HEK293 (cell line): ENCODE measurements around the gene DAAM2.

ENCODE experiments used
- CTCF ChIA-PET: fragments of 350-600 bp; formaldehyde crosslinking; extraction: SDS; loops from one replicate; lab custom pipeline; 2021; ENCODE audit warnings: antibody characterized with exemption; lab: Yijun Ruan, JAX
- POLR2A ChIA-PET: fragments of 300-600 bp; formaldehyde crosslinking; extraction: SDS; loops from one replicate; lab custom pipeline; 2020; ENCODE audit warnings: antibody characterized with exemption, inconsistent platforms; lab: Yijun Ruan, JAX
- H3K27ac ChIP-seq: fragments of 200-500 bp; sonication (Bioruptor generic); 2 replicates; pipeline ENCODE4 v1.5.1; 2014; ENCODE audit warnings: low read depth, low read length, control low read depth, inconsistent platforms; ENCODE audit errors: extremely low read depth
- H3K36me3 ChIP-seq, 2 experiments: fragments of 200-500 bp in 1 of 2; sonication (Bioruptor generic) in 1 of 2; 1 replicate in 1 of 2; 2 replicates in 1 of 2; pipeline ENCODE4 v1.5.1; 2014 to 2017; ENCODE audit warnings: inconsistent platforms in 2 of 2, low read length in 2 of 2; ENCODE audit not compliant: control insufficient read depth in 2 of 2, insufficient read depth in 1 of 2
- H3K4me1 ChIP-seq: fragments of 200-500 bp; sonication (Bioruptor generic); 2 replicates; pipeline ENCODE4 v1.5.1; 2014; ENCODE audit warnings: mild to moderate bottlenecking, low read length, inconsistent platforms; ENCODE audit not compliant: control insufficient read depth, insufficient read depth
- H3K4me3 ChIP-seq: 2 replicates; pipeline ENCODE4 v1.5.1; 2011; ENCODE audit warnings: low read depth, mild to moderate bottlenecking, control low read depth, low read length, moderate library complexity
- H3K9me3 ChIP-seq: fragments of 200-500 bp; sonication (Bioruptor generic); 2 replicates; pipeline ENCODE4 v1.5.1; 2014; ENCODE audit warnings: low read depth, low read length, inconsistent platforms; ENCODE audit not compliant: control insufficient read depth, insufficient read depth
- HIC1 ChIP-seq: fragments of 450-650 bp; formaldehyde crosslinking; IDR thresholded peaks from 2 replicates; pipeline ENCODE4 v1.5.1; 2016; ENCODE audit warnings: missing biosample characterization, missing genetic modification characterization
- HOXC10 ChIP-seq: sonication (generic); formaldehyde crosslinking; IDR thresholded peaks from 2 replicates; pipeline ENCODE4 v1.8.1; 2023; ENCODE audit warnings: mild to moderate bottlenecking, missing genetic modification reagents
- PBX3 ChIP-seq: sonication (generic); formaldehyde crosslinking; IDR thresholded peaks from 2 replicates; pipeline ENCODE4 v1.8.1; 2022; ENCODE audit warnings: mild to moderate bottlenecking, moderate library complexity, missing genetic modification reagents
- REST ChIP-seq: fragments of 450-650 bp; formaldehyde crosslinking; IDR thresholded peaks from 2 replicates; pipeline ENCODE4 v1.5.1; 2016; ENCODE audit warnings: missing biosample characterization, missing genetic modification characterization
- SP7 ChIP-seq: fragments of 450-650 bp; formaldehyde crosslinking; IDR thresholded peaks from 2 replicates; pipeline ENCODE4 v1.5.1; 2016; ENCODE audit warnings: missing biosample characterization, missing genetic modification characterization
- WT1 ChIP-seq: fragments of 450-650 bp; formaldehyde crosslinking; IDR thresholded peaks from 2 replicates; pipeline ENCODE4 v1.5.1; 2016; ENCODE audit warnings: missing biosample characterization, missing genetic modification characterization
- YY1 ChIP-seq: fragments of 450-650 bp; formaldehyde crosslinking; IDR thresholded peaks from 2 replicates; pipeline ENCODE4 v1.5.1; 2018; ENCODE audit warnings: missing biosample characterization, missing genetic modification characterization
- ZNF202 ChIP-seq: fragments of 450-650 bp; formaldehyde crosslinking; IDR thresholded peaks from 2 replicates; pipeline ENCODE4 v1.5.1; 2016; ENCODE audit warnings: missing biosample characterization, missing genetic modification characterization, borderline replicate concordance
- ZNF214 ChIP-seq: fragments of 450-650 bp; formaldehyde crosslinking; IDR thresholded peaks from 2 replicates; pipeline ENCODE4 v1.5.1; 2017; ENCODE audit warnings: missing biosample characterization, mild to moderate bottlenecking, missing genetic modification characterization, borderline replicate concordance
- ZNF23 ChIP-seq: fragments of 450-650 bp; formaldehyde crosslinking; IDR thresholded peaks from 2 replicates; pipeline ENCODE4 v1.5.1; 2016; ENCODE audit warnings: missing biosample characterization, missing genetic modification characterization, borderline replicate concordance
- ZNF24 ChIP-seq: fragments of 450-650 bp; formaldehyde crosslinking; IDR thresholded peaks from 2 replicates; pipeline ENCODE4 v1.5.1; 2016; ENCODE audit warnings: missing biosample characterization, missing genetic modification characterization
- ZNF366 ChIP-seq: fragments of 450-650 bp; formaldehyde crosslinking; conservative IDR thresholded peaks from 2 replicates; pipeline ENCODE4 v1.5.1; 2016; ENCODE audit warnings: missing biosample characterization, missing genetic modification characterization
- ZNF398 ChIP-seq: fragments of 450-650 bp; formaldehyde crosslinking; IDR thresholded peaks from 2 replicates; pipeline ENCODE4 v1.5.1; 2017; ENCODE audit warnings: missing biosample characterization, missing genetic modification characterization
- ZNF426 ChIP-seq: fragments of 450-650 bp; formaldehyde crosslinking; IDR thresholded peaks from 2 replicates; pipeline ENCODE4 v1.5.1; 2017; ENCODE audit warnings: missing biosample characterization, missing genetic modification characterization, mild to moderate bottlenecking, inconsistent platforms, moderate library complexity
- ZNF449 ChIP-seq: fragments of 450-650 bp; formaldehyde crosslinking; IDR thresholded peaks from 2 replicates; pipeline ENCODE4 v1.5.1; 2017; ENCODE audit warnings: missing biosample characterization, mild to moderate bottlenecking, missing genetic modification characterization, moderate library complexity
- ZNF488 ChIP-seq: fragments of 450-650 bp; formaldehyde crosslinking; IDR thresholded peaks from 2 replicates; pipeline ENCODE4 v1.5.1; 2016; ENCODE audit warnings: missing biosample characterization, missing genetic modification characterization
- ZNF658 ChIP-seq: fragments of 450-650 bp; formaldehyde crosslinking; IDR thresholded peaks from 2 replicates; pipeline ENCODE4; 2016; ENCODE audit warnings: missing biosample characterization, missing genetic modification characterization
- TF ChIP-seq, protein P1 (sequence below): fragments of 450-650 bp; formaldehyde crosslinking; IDR thresholded peaks from 2 replicates; pipeline ENCODE4 v1.5.1; 2016; ENCODE audit warnings: missing biosample characterization, missing genetic modification characterization
- TF ChIP-seq, protein P2 (sequence below): fragments of 450-650 bp; formaldehyde crosslinking; IDR thresholded peaks from 2 replicates; pipeline ENCODE4 v1.5.1; 2016; ENCODE audit warnings: missing biosample characterization, missing genetic modification characterization

The DAAM2 gene

DNA sequence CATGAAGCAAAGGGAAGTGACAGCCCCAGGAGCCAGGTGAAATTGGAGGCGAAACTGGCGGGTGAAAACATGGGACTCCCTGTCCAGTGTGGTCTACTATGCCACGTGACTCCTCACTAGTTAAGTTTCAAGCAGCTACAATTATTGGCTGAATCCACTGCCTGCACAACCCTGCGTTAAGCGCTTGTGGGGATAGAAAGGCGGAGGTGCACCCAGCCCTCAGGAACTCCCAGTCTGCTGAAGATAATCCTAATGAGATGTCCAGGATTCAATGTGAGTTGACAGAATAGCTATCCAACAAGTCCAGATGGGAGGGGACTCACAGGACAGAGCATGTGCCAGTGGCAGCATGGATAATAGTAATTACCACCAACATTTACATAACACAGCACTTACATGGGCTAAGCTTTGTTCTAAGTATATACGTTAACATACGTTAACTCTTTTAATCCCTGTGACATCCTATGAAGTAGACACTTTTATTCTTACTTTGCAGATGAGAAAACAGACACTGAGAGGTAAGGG is 140.3 kb downstream of the DAAM2 start:
- H3K4me3 ChIP-seq, result no peak overlapping the region
- H3K36me3 ChIP-seq, result no peaks in the 10 kb centered on the region; a peak in 1 of 3 replicates
- CTCF ChIA-PET, result no interaction called here
- TF ChIP-seq ZNF449 (tag by site-specific recombination) (no peak), REST (tag by site-specific recombination) (no peak), ZNF214 (tag by site-specific recombination) (no peak), ZNF23 (no peak), ZNF398 (tag by site-specific recombination) (no peak), ZNF426 (tag by site-specific recombination) (no peak), ZNF202 (no peak), ZNF658 (tag by site-specific recombination) (no peak), PBX3 (CRISPR knock-in tag) (no peak)
- H3K27ac ChIP-seq, result no peak overlapping the region
- H3K4me1 ChIP-seq, result 0 out of 2 replicates have a peak, but pooled peaks cover 3% of the 10 kb centered on the region
- no peaks in the 10 kb centered on the region for H3K9me3 ChIP-seq
- POLR2A ChIA-PET, result interaction anchor here (0.7 kb wide), 1 partner anchor 716 kb away, joined by 4 read pairs; no protein-coding TSS in a partner anchor

GRCh38 chr6:39933669-39934130 is 141.5 kb downstream of the DAAM2 start:
- H3K9me3 ChIP-seq, result no peaks in the 10 kb centered on the region
- peaks cover 11% of the 10 kb centered on the region for H3K4me1 ChIP-seq
- H3K27ac ChIP-seq, result peak overlapping the region; percentile 40; the same call in 1 of the 2 replicates
- CTCF ChIA-PET, result interaction anchor here (0.6 to 1.3 kb wide), 2 partner anchors 476 to 572 kb away, joined by 3 to 4 read pairs; no protein-coding TSS in a partner anchor
- POLR2A ChIA-PET, result interaction anchor here (0.6 to 1.7 kb wide), 6 partner anchors 10 to 20 kb away, joined by 3 to 5 read pairs (median 4); no protein-coding TSS in a partner anchor
- H3K36me3 ChIP-seq, result no peaks in the 10 kb centered on the region; a peak in 1 of 3 replicates
- peak overlapping the region; percentile 82 for H3K4me3 ChIP-seq
- TF ChIP-seq ZNF488 (tag by site-specific recombination) (no peak), SP7 (tag by site-specific recombination) (no peak), YY1 (tag by site-specific recombination) (no peak), HIC1 (tag by site-specific recombination) (no peak), WT1 (tag by site-specific recombination) (no peak), HOXC10 (CRISPR knock-in tag) (no peak), ZNF24 (tag by site-specific recombination) (no peak), ZNF366 (tag by site-specific recombination) (no peak)
- TF ChIP-seq, protein P1, sequence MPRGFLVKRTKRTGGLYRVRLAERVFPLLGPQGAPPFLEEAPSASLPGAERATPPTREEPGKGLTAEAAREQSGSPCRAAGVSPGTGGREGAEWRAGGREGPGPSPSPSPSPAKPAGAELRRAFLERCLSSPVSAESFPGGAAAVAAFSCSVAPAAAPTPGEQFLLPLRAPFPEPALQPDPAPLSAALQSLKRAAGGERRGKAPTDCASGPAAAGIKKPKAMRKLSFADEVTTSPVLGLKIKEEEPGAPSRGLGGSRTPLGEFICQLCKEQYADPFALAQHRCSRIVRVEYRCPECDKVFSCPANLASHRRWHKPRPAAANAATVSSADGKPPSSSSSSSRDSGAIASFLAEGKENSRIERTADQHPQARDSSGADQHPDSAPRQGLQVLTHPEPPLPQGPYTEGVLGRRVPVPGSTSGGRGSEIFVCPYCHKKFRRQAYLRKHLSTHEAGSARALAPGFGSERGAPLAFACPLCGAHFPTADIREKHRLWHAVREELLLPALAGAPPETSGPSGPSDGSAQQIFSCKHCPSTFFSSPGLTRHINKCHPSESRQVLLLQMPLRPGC (tag by site-specific recombination), result no peak
- TF ChIP-seq, protein P2, sequence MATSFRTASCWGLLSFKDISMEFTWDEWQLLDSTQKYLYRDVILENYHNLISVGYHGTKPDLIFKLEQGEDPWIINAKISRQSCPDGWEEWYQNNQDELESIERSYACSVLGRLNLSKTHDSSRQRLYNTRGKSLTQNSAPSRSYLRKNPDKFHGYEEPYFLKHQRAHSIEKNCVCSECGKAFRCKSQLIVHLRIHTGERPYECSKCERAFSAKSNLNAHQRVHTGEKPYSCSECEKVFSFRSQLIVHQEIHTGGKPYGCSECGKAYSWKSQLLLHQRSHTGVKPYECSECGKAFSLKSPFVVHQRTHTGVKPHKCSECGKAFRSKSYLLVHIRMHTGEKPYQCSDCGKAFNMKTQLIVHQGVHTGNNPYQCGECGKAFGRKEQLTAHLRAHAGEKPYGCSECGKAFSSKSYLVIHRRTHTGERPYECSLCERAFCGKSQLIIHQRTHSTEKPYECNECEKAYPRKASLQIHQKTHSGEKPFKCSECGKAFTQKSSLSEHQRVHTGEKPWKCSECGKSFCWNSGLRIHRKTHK (tag by site-specific recombination), result no peak
